H1 (cell line): ENCODE data around the gene GPC6. TPM values are rescaled to one million over a fixed set of nuclear protein-coding genes. Genes with fewer than 3 reads are reported as not detected.

ENCODE experiments used
- CTCF ChIA-PET: fragments of 300-600 bp; sonication (Branson Sonifier 250); formaldehyde crosslinking; loops from one replicate; lab custom pipeline; 2021; ENCODE audit not compliant: partially characterized antibody; lab: Charles Lee
- POLR2A ChIA-PET: fragments of 300-600 bp; sonication (Branson Sonifier 250); formaldehyde crosslinking; loops from one replicate; lab custom pipeline; 2021; ENCODE audit warnings: inconsistent platforms; ENCODE audit not compliant: partially characterized antibody; lab: Charles Lee
- DNase-seq, 2 experiments: peaks; one replicate each; pipeline versions ENCODE4 v3.0.0 to v3.0.0-alpha.2; 2010 to 2022; ENCODE audit warnings: low spot score in 2 of 2, low read depth in 1 of 2, mixed read lengths in 1 of 2
- FAIRE-seq: peaks from 2 replicates; lab custom pipeline; 2011; peaks lifted over from hg19 to GRCh38; lab: Jason Lieb, UNC
- H2AFZ ChIP-seq: 2 replicates; pipeline ENCODE4 v1.8.1; 2012; ENCODE audit warnings: low read length, inconsistent platforms
- H2AK5ac ChIP-seq: 2 replicates; pipeline ENCODE4 v1.6.1; 2013; ENCODE audit warnings: low read depth, low read length
- H2BK120ac ChIP-seq: replicated peaks from 2 replicates; pipeline ENCODE3; 2013; ENCODE audit warnings: low read depth, low read length, inconsistent platforms
- H2BK12ac ChIP-seq: 2 replicates; pipeline ENCODE4 v1.6.1; 2013; ENCODE audit warnings: low read depth, low read length
- H2BK15ac ChIP-seq: 2 replicates; pipeline ENCODE4 v1.6.1; 2013; ENCODE audit warnings: low read length
- H2BK20ac ChIP-seq: 2 replicates; pipeline ENCODE4 v1.6.1; 2013; ENCODE audit warnings: low read length
- H2BK5ac ChIP-seq: 2 replicates; pipeline ENCODE4 v1.6.1; 2013; ENCODE audit warnings: low read depth, low read length
- H3K14ac ChIP-seq: 2 replicates; pipeline ENCODE4 v1.6.1; 2013; ENCODE audit warnings: inconsistent platforms; ENCODE audit not compliant: insufficient read length
- H3K18ac ChIP-seq: 2 replicates; pipeline ENCODE4 v1.6.1; 2013; ENCODE audit warnings: low read length; ENCODE audit errors: extremely low read depth
- H3K23ac ChIP-seq: 2 replicates; pipeline ENCODE4 v1.6.1; 2013; ENCODE audit warnings: inconsistent platforms; ENCODE audit not compliant: insufficient read length
- H3K23me2 ChIP-seq: 2 replicates; pipeline ENCODE4 v1.6.1; 2013; ENCODE audit warnings: low read depth, low read length
- H3K27ac ChIP-seq: 2 replicates; pipeline ENCODE4 v1.6.1; 2011; ENCODE audit warnings: low read depth, low read length, inconsistent platforms
- H3K27me3 ChIP-seq, 4 experiments: replicated peaks in 1 of 4; 1 replicate in 1 of 4; 2 replicates in 3 of 4; pipeline versions ENCODE4 v1.6.1 to v1.8.1; 2011 to 2013; ENCODE audit warnings: low read length in 3 of 4, mild to moderate bottlenecking in 3 of 4, inconsistent platforms in 2 of 4, mixed read lengths in 2 of 4, moderate library complexity in 1 of 4; ENCODE audit not compliant: control insufficient read depth in 3 of 4, insufficient read depth in 3 of 4; ENCODE audit errors: extremely low read depth in 1 of 4
- H3K36me3 ChIP-seq, 4 experiments: 2 replicates each; pipeline versions ENCODE4 v1.6.1 to v1.8.1; 2011 to 2013; ENCODE audit warnings: mild to moderate bottlenecking in 4 of 4, low read length in 3 of 4, moderate library complexity in 2 of 4, control low read depth in 1 of 4, inconsistent platforms in 1 of 4; ENCODE audit not compliant: insufficient read depth in 4 of 4, control insufficient read depth in 2 of 4
- H3K4ac ChIP-seq: replicated peaks from 2 replicates; pipeline ENCODE3; 2013; ENCODE audit warnings: low read length, low read depth, mixed read lengths, inconsistent platforms; ENCODE audit not compliant: insufficient read length
- H3K4me1 ChIP-seq, 4 experiments: replicated peaks in 1 of 4; 1 replicate in 1 of 4; 2 replicates in 3 of 4; pipeline versions ENCODE4 v1.6.1 to v1.8.1; 2011 to 2013; ENCODE audit warnings: low read length in 3 of 4, inconsistent platforms in 2 of 4, mixed read lengths in 1 of 4; ENCODE audit not compliant: insufficient read depth in 4 of 4, control insufficient read depth in 3 of 4
- H3K4me2 ChIP-seq, 2 experiments: 2 replicates each; pipeline versions ENCODE4 v1.6.1 to v1.8.1; 2011 to 2013; ENCODE audit warnings: low read depth in 2 of 2, low read length in 2 of 2, control low read depth in 1 of 2, inconsistent platforms in 1 of 2, mild to moderate bottlenecking in 1 of 2; ENCODE audit not compliant: insufficient read depth in 1 of 2
- H3K4me3 ChIP-seq, 4 experiments: fragments of 200-600, 300-600 bp in 1 of 4; sonication (generic), shearing (Covaris generic), sonication (Bioruptor Twin) in 1 of 4; 2 replicates each; pipeline versions ENCODE4 v1.5.1 to v1.8.1; 2011 to 2016; ENCODE audit warnings: low read length in 4 of 4, low read depth in 3 of 4, control low read depth in 2 of 4, inconsistent platforms in 2 of 4, mild to moderate bottlenecking in 2 of 4, mixed read lengths in 1 of 4, moderate library complexity in 1 of 4; ENCODE audit not compliant: insufficient read depth in 2 of 4; ENCODE audit errors: extremely low read depth in 1 of 4
- H3K56ac ChIP-seq: replicated peaks from 2 replicates; pipeline ENCODE3; 2013; ENCODE audit warnings: low read depth, mild to moderate bottlenecking, mixed read lengths, low read length, inconsistent platforms; ENCODE audit not compliant: insufficient read length
- H3K79me1 ChIP-seq: 2 replicates; pipeline ENCODE4 v1.6.1; 2013; ENCODE audit warnings: low read depth, low read length, control low read depth
- H3K79me2 ChIP-seq, 2 experiments: 2 replicates each; pipeline versions ENCODE4 v1.6.1 to v1.8.1; 2012 to 2013; ENCODE audit warnings: low read length in 2 of 2, mild to moderate bottlenecking in 2 of 2, inconsistent platforms in 1 of 2; ENCODE audit not compliant: insufficient read depth in 2 of 2, control insufficient read depth in 1 of 2
- H3K9ac ChIP-seq, 4 experiments: replicated peaks in 1 of 4; 1 replicate in 1 of 4; 2 replicates in 3 of 4; pipeline versions ENCODE4 v1.6.1 to v1.8.1; 2011 to 2013; ENCODE audit warnings: low read depth in 3 of 4, low read length in 3 of 4, control low read depth in 2 of 4, mild to moderate bottlenecking in 2 of 4, moderate library complexity in 2 of 4, inconsistent platforms in 1 of 4; ENCODE audit errors: extremely low read depth in 1 of 4
- H3K9me3 ChIP-seq, 2 experiments: 2 replicates each; pipeline versions ENCODE4 v1.6.1 to v1.8.1; 2012 to 2013; ENCODE audit warnings: mild to moderate bottlenecking in 2 of 2, moderate library complexity in 2 of 2, control low read depth in 1 of 2, inconsistent platforms in 1 of 2, low read depth in 1 of 2, low read length in 1 of 2, mixed read lengths in 1 of 2; ENCODE audit not compliant: insufficient read depth in 2 of 2
- H4K20me1 ChIP-seq, 2 experiments: replicated peaks in 1 of 2; 2 replicates each; pipeline versions ENCODE3 to v1.8.1; 2011 to 2013; ENCODE audit warnings: inconsistent platforms in 2 of 2, low read length in 2 of 2, mild to moderate bottlenecking in 1 of 2; ENCODE audit not compliant: insufficient read depth in 2 of 2, control insufficient read depth in 1 of 2
- H4K5ac ChIP-seq: 2 replicates; pipeline ENCODE4 v1.6.1; 2013; ENCODE audit warnings: low read length, low read depth, mixed read lengths, inconsistent platforms; ENCODE audit not compliant: insufficient read length
- H4K8ac ChIP-seq: 2 replicates; pipeline ENCODE4 v1.8.0; 2013; ENCODE audit warnings: mild to moderate bottlenecking, moderate library complexity, low read length, inconsistent platforms; ENCODE audit not compliant: insufficient read depth; ENCODE audit errors: extremely low read depth
- H4K91ac ChIP-seq: replicated peaks from 2 replicates; pipeline ENCODE3; 2013; ENCODE audit warnings: low read length, mixed read lengths, inconsistent platforms; ENCODE audit not compliant: insufficient read length
- RBBP5 ChIP-seq: IDR thresholded peaks from 2 replicates; pipeline ENCODE4 v1.7.1; 2012; ENCODE audit warnings: low read depth, mild to moderate bottlenecking, inconsistent platforms, low read length, moderate library complexity, borderline replicate concordance
- WGBS, 2 experiments: shearing (Covaris generic) in 1 of 2; methylation state at CpG; one replicate each; pipeline versions ENCODE4 v1.1.6 to v1.1.7; 2013 to 2015; ENCODE audit warnings: low lambda C conversion rate in 2 of 2, mixed read lengths in 2 of 2, inconsistent platforms in 1 of 2, low coverage in 1 of 2, missing lambda C conversion rate in 1 of 2; ENCODE audit not compliant: insufficient replicate concordance in 2 of 2, insufficient coverage in 1 of 2, insufficient read length in 1 of 2; ENCODE audit errors: extremely low coverage in 1 of 2, missing lambda C conversion rate in 1 of 2; 5-methylcytosine and 5-hydroxymethylcytosine counted together
- polyA plus RNA-seq, 7 experiments: library from polyadenylated mRNA; depleted of rRNA in 3 of 7; stranded (reverse) in 5 of 7; unstranded in 2 of 7; fragments of >200 nt in 5 of 7; fragments of 200-250 nt in 2 of 7; gene quantifications; 1 replicate in 5 of 7; 2 replicates in 1 of 7; 4 replicates in 1 of 7; pipeline versions ENCODE4 v1.2.1 to v1.2.3, GENCODE V29; 2011 to 2013; ENCODE audit warnings: missing spikeins in 2 of 7, mixed read lengths in 2 of 7
- total RNA-seq: library from RNA; stranded (reverse); fragmentation: NEBNext Ultra II Directional; extraction: Animal tissue kit (Norgen Biotek cat#: 25700); gene quantifications from 2 replicates; pipeline ENCODE4 v1.2.1, GENCODE V29; 2021
- TF ChIP-seq, protein P1 (sequence below): IDR thresholded peaks from 2 replicates; pipeline ENCODE4 v1.6.1; 2012; ENCODE audit warnings: inconsistent platforms

GPC6 gene
- total and polyA plus RNA-seq, 2 of the 8 experiments (the other 6 are each of a cell fraction or from before 2014, with no cell fraction given) = 5.4 to 12.0 TPM

DNA sequence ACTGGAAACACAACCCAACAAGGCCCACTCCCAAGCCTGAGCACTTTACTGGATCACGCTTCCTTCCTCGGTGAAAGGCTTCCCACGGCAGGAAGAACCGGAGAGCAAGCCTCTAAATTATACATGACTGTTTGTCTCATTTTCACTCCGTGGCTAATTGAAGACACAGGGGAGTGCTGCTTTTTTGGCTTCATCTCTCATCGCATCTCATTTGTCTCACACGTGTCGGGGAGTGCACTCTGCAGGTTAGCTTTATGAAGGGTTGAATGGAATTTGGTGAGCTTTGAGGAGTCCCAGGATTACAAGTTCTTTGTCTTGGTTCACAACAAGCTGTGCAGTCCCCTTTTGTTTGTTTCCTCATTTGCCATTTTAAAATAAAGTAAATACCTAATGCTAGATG is 544.6 kb downstream of the GPC6 start:
- H4K8ac ChIP-seq = no peak overlapping the region
- no peak overlapping the region for H3K4me3 ChIP-seq
- H3K23ac ChIP-seq = no peak overlapping the region
- 0 out of 2 replicates have a peak overlapping the region, but pooled peaks have one; percentile 31 for H2AFZ ChIP-seq
- H4K20me1 ChIP-seq = no peaks in the 10 kb centered on the region
- 82% methylated on average over 8 of the region's 8 CpGs; no CpG with 5 or more reads in 1 of the 2 experiments for WGBS, 2 experiments
- H2BK20ac ChIP-seq = no peak overlapping the region
- H3K36me3 ChIP-seq = no peaks in the 10 kb centered on the region
- H3K79me1 ChIP-seq = no peaks in the 10 kb centered on the region
- no peak overlapping the region for H2AK5ac ChIP-seq
- no peak overlapping the region for H3K9ac ChIP-seq
- H3K79me2 ChIP-seq = no peaks in the 10 kb centered on the region
- no peak overlapping the region for H3K56ac ChIP-seq
- H3K27ac ChIP-seq = no peak overlapping the region
- H3K14ac ChIP-seq = no peak overlapping the region
- H3K18ac ChIP-seq = no peak overlapping the region
- no peaks in the 10 kb centered on the region for H3K27me3 ChIP-seq
- no peak overlapping the region for H4K5ac ChIP-seq
- DNase-seq (no peak), FAIRE-seq (no peak)
- H2BK5ac ChIP-seq = peak overlapping the region; percentile 18; the same call in 1 of the 2 replicates
- peaks cover 0 to 5% (median 0%) of the 10 kb centered on the region in 4 experiments; a peak in 1 of 7 replicates for H3K4me1 ChIP-seq
- H3K9me3 ChIP-seq = no peaks in the 10 kb centered on the region
- no peak overlapping the region for H4K91ac ChIP-seq
- H2BK15ac ChIP-seq = no peak overlapping the region
- POLR2A ChIA-PET = no interaction called here
- no peak overlapping the region for H3K4me2 ChIP-seq
- CTCF ChIA-PET = no interaction called here
- no peak overlapping the region for H2BK12ac ChIP-seq
- no peak overlapping the region for H2BK120ac ChIP-seq
- no peak overlapping the region for H3K4ac ChIP-seq
- no peaks in the 10 kb centered on the region for H3K23me2 ChIP-seq
- TF ChIP-seq RBBP5 = no peak
- TF ChIP-seq, protein P1, sequence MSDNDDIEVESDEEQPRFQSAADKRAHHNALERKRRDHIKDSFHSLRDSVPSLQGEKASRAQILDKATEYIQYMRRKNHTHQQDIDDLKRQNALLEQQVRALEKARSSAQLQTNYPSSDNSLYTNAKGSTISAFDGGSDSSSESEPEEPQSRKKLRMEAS = no peak
